ENCODE data around the gene SLC35B1.
A peak's percentile ranks its signal among the peaks of the same experiment; 100 is the strongest.

SLC35B1 gene

DNA sequence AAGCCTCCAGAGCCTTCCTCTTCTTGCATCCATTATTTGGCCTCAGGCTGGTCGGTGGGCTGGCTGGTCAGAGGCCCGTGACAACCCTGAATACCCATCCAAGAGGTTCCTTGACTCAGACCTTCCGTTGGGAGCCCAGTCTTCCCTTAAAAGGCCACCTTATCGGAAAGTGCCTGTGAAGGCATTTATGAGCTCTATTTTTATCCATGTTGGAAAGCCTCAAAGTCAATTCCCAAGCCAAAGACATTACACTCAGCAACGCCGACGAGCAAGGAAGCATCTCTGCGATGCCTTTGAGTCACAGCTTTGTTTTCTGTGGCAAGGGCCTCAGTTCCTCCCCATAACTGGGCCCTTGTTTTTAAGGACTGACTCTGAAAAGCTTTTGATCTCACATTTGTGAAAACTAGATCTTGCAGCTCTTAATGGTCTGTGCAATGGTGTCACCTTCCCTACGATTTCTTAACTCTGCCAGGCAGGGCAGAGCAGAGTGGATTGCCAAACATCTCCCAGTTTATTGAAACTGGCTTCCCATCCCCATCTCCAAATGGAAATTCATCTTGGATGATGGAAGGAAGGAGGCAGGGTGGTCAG, 16.6 kb downstream of the SLC35B1 start:
- H2BK5ac ChIP-seq (ENCODE audit: low read depth, low read length, poor library complexity) = no peak overlapping the region
- H4K12ac ChIP-seq (ENCODE audit: low read depth, low read length) = no peak overlapping the region
- H3K9ac ChIP-seq (ENCODE audit: low read length) = no peak overlapping the region
- H3K79me2 ChIP-seq (ENCODE audit: control insufficient read depth, insufficient read depth, low read length, poor library complexity) = no peaks in the 10 kb centered on the region
- no peaks in the 10 kb centered on the region for H3K27me3 ChIP-seq (ENCODE audit: insufficient read depth, low read length)
- no peak overlapping the region for H3K18ac ChIP-seq (ENCODE audit: low read length)
- peak; percentile 93 to 95 for DNase-seq
- no peak overlapping the region for H3K4me3 ChIP-seq (ENCODE audit: low read depth, low read length)
- no peak overlapping the region for H2AK5ac ChIP-seq (ENCODE audit: low read length)
- no peak overlapping the region for H4K8ac ChIP-seq (ENCODE audit: low read depth, low read length)
- no peak overlapping the region for H3K23ac ChIP-seq (ENCODE audit: low read length)
- no peak overlapping the region for H3K4ac ChIP-seq (ENCODE audit: low read depth, low read length)
- no peak overlapping the region for H4K91ac ChIP-seq (ENCODE audit: low read depth, low read length)
- no peak overlapping the region for H2BK12ac ChIP-seq (ENCODE audit: low read length)
- H3K4me2 ChIP-seq (ENCODE audit: low read length) = no peak overlapping the region
- H3K4me1 ChIP-seq (ENCODE audit: control insufficient read depth in 1 of 2, insufficient read depth in 2 of 2, low read length in 2 of 2) = peaks cover 3% of the 10 kb centered on the region in 2 experiments
- no peaks in the 10 kb centered on the region for H3K36me3 ChIP-seq (ENCODE audit: control insufficient read depth in 1 of 2, insufficient read depth in 2 of 2, low read length in 2 of 2)
- no peak overlapping the region for H3K27ac ChIP-seq (ENCODE audit: low read depth, low read length)
- WGBS (ENCODE audit: extremely low coverage, insufficient coverage, insufficient read length) = no CpG with 5 or more reads among the region's 9 CpGs
- H2AFZ ChIP-seq (ENCODE audit: insufficient read depth, low read length, poor library complexity) = no peak overlapping the region
- no peak overlapping the region for H2BK120ac ChIP-seq (ENCODE audit: insufficient read depth, low read length, poor library complexity)
- H3K14ac ChIP-seq (ENCODE audit: low read length) = no peak overlapping the region
- H3K79me1 ChIP-seq (ENCODE audit: low read length) = peaks cover 3% of the 10 kb centered on the region
- H3K9me3 ChIP-seq (ENCODE audit: insufficient read depth, low read depth, low read length) = no peaks in the 10 kb centered on the region

GRCh38 chr17:49690256-49690655, 17.5 kb downstream of the SLC35B1 start:
- Histone ChIP-seq H3K4ac (ENCODE audit: low read depth, low read length) (no peak overlapping the region), H4K91ac (ENCODE audit: low read depth, low read length) (no peak overlapping the region), H3K27me3 (ENCODE audit: insufficient read depth, low read length) (no peaks in the 10 kb centered on the region), H3K79me2 (ENCODE audit: control insufficient read depth, insufficient read depth, low read length, poor library complexity) (no peaks in the 10 kb centered on the region), H2BK12ac (ENCODE audit: low read length) (no peak overlapping the region), H4K12ac (ENCODE audit: low read depth, low read length) (no peak overlapping the region), H3K23ac (ENCODE audit: low read length) (no peak overlapping the region), H2AK5ac (ENCODE audit: low read length) (no peak overlapping the region), H3K79me1 (ENCODE audit: low read length) (peaks cover 3% of the 10 kb centered on the region), H4K8ac (ENCODE audit: low read depth, low read length) (no peak overlapping the region), H3K36me3 (ENCODE audit: control insufficient read depth in 1 of 2, insufficient read depth in 2 of 2, low read length in 2 of 2) (no peaks in the 10 kb centered on the region), H2BK5ac (ENCODE audit: low read depth, low read length, poor library complexity) (no peak overlapping the region), H3K9me3 (ENCODE audit: insufficient read depth, low read depth, low read length) (no peaks in the 10 kb centered on the region), H2BK120ac (ENCODE audit: insufficient read depth, low read length, poor library complexity) (no peak overlapping the region), H3K4me3 (ENCODE audit: low read depth, low read length) (no peak overlapping the region), H3K18ac (ENCODE audit: low read length) (no peak overlapping the region), H3K4me2 (ENCODE audit: low read length) (no peak overlapping the region), H3K27ac (ENCODE audit: low read depth, low read length) (no peak overlapping the region), H3K9ac (ENCODE audit: low read length) (no peak overlapping the region), H2AFZ (ENCODE audit: insufficient read depth, low read length, poor library complexity) (no peak overlapping the region), H3K14ac (ENCODE audit: low read length) (no peak overlapping the region), H3K4me1 (ENCODE audit: control insufficient read depth in 1 of 2, insufficient read depth in 2 of 2, low read length in 2 of 2) (peaks cover 3% of the 10 kb centered on the region in 2 experiments)
- no CpG with 5 or more reads among the region's 2 CpGs for WGBS (ENCODE audit: extremely low coverage, insufficient coverage, insufficient read length)
- no peak for DNase-seq

DNA sequence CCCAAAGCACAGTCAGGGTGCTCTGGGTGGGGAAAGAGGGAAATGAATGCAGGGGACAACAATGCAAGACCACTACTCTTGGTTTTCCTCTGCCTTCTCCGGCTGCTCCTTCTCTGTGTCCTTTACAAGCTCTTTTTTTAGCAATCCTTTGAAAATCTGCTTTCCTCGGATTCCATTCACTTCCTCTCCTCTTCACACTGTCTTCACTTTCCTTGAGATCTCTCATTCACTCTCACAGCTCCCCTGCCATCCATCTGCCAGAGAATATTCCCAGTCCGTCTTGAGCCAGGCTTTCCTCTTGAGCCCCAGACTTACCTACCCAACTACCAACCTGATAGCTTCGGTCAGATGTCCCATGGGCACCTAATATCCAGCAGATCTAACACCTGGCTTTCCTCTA, 18.9 kb downstream of the SLC35B1 start:
- no peaks in the 10 kb centered on the region for H3K36me3 ChIP-seq (ENCODE audit: control insufficient read depth in 1 of 2, insufficient read depth in 2 of 2, low read length in 2 of 2)
- no peak overlapping the region for H4K91ac ChIP-seq (ENCODE audit: low read depth, low read length)
- H3K27me3 ChIP-seq (ENCODE audit: insufficient read depth, low read length) = no peaks in the 10 kb centered on the region
- no peak overlapping the region for H2AK5ac ChIP-seq (ENCODE audit: low read length)
- H3K27ac ChIP-seq (ENCODE audit: low read depth, low read length) = no peak overlapping the region
- no peak overlapping the region for H2AFZ ChIP-seq (ENCODE audit: insufficient read depth, low read length, poor library complexity)
- WGBS (ENCODE audit: extremely low coverage, insufficient coverage, insufficient read length) = no CpG with 5 or more reads among the region's 4 CpGs
- H3K4me3 ChIP-seq (ENCODE audit: low read depth, low read length) = no peak overlapping the region
- no peak overlapping the region for H3K23ac ChIP-seq (ENCODE audit: low read length)
- no peaks in the 10 kb centered on the region for H3K9me3 ChIP-seq (ENCODE audit: insufficient read depth, low read depth, low read length)
- no peak overlapping the region for H4K8ac ChIP-seq (ENCODE audit: low read depth, low read length)
- H2BK120ac ChIP-seq (ENCODE audit: insufficient read depth, low read length, poor library complexity) = no peak overlapping the region
- H3K4me1 ChIP-seq (ENCODE audit: control insufficient read depth in 1 of 2, insufficient read depth in 2 of 2, low read length in 2 of 2) = peaks cover 3% of the 10 kb centered on the region in 2 experiments
- H3K14ac ChIP-seq (ENCODE audit: low read length) = no peak overlapping the region
- H3K18ac ChIP-seq (ENCODE audit: low read length) = no peak overlapping the region
- no peak overlapping the region for H4K12ac ChIP-seq (ENCODE audit: low read depth, low read length)
- no peak overlapping the region for H2BK5ac ChIP-seq (ENCODE audit: low read depth, low read length, poor library complexity)
- H2BK12ac ChIP-seq (ENCODE audit: low read length) = no peak overlapping the region
- no peak overlapping the region for H3K4me2 ChIP-seq (ENCODE audit: low read length)
- DNase-seq = no peak
- peaks cover 3% of the 10 kb centered on the region for H3K79me1 ChIP-seq (ENCODE audit: low read length)
- no peaks in the 10 kb centered on the region for H3K79me2 ChIP-seq (ENCODE audit: control insufficient read depth, insufficient read depth, low read length, poor library complexity)
- H3K4ac ChIP-seq (ENCODE audit: low read depth, low read length) = no peak overlapping the region
- no peak overlapping the region for H3K9ac ChIP-seq (ENCODE audit: low read length)

DNA sequence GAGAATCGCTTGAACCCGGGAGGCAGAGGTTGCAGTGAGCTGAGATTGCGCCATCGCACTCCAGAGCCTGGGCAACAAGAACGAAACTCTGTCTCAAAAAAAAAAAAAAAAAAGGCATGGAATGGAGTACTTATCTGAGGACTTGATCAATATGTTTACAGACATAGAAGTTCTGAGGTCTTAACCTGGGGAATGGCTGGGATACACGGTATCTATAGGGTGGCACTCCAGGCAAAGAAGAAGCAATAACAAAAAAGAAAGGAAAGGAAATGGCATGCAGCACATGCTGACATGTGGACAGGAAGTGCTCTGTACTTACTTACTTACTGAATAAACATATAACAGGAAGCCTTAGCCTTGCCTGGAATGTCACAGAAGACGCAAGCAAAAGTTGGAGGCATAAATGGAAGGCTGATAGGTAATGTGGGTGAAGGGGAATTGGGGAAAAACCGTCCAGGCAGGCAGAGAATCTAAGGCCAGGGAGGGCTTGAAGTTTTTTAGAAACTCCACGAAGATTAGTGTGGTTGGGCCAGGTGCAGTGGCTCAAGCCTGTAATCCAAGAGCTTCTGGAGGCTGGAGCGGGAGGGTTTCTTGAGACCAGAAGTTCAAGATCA, 19.8 kb downstream of the SLC35B1 start:
- Histone ChIP-seq H4K8ac (ENCODE audit: low read depth, low read length) (peak overlapping the region; percentile 70), H3K23ac (ENCODE audit: low read length) (no peak overlapping the region), H4K12ac (ENCODE audit: low read depth, low read length) (no peak overlapping the region), H2BK5ac (ENCODE audit: low read depth, low read length, poor library complexity) (no peak overlapping the region), H3K18ac (ENCODE audit: low read length) (no peak overlapping the region), H3K9ac (ENCODE audit: low read length) (no peak overlapping the region), H3K4ac (ENCODE audit: low read depth, low read length) (no peak overlapping the region), H3K4me2 (ENCODE audit: low read length) (no peak overlapping the region), H2AK5ac (ENCODE audit: low read length) (no peak overlapping the region), H3K4me3 (ENCODE audit: low read depth, low read length) (no peak overlapping the region), H4K91ac (ENCODE audit: low read depth, low read length) (no peak overlapping the region), H3K9me3 (ENCODE audit: insufficient read depth, low read depth, low read length) (no peaks in the 10 kb centered on the region), H3K14ac (ENCODE audit: low read length) (no peak overlapping the region), H3K36me3 (ENCODE audit: control insufficient read depth in 1 of 2, insufficient read depth in 2 of 2, low read length in 2 of 2) (no peaks in the 10 kb centered on the region), H3K27ac (ENCODE audit: low read depth, low read length) (no peak overlapping the region), H2BK120ac (ENCODE audit: insufficient read depth, low read length, poor library complexity) (peak overlapping the region; percentile 20), H3K79me1 (ENCODE audit: low read length) (peaks cover 3% of the 10 kb centered on the region), H3K4me1 (ENCODE audit: control insufficient read depth in 1 of 2, insufficient read depth in 2 of 2, low read length in 2 of 2) (peaks cover 3% of the 10 kb centered on the region in 2 experiments), H3K79me2 (ENCODE audit: control insufficient read depth, insufficient read depth, low read length, poor library complexity) (no peaks in the 10 kb centered on the region), H3K27me3 (ENCODE audit: insufficient read depth, low read length) (no peaks in the 10 kb centered on the region), H2BK12ac (ENCODE audit: low read length) (peak overlapping the region; percentile 30), H2AFZ (ENCODE audit: insufficient read depth, low read length, poor library complexity) (peak overlapping the region; percentile 66)
- WGBS (ENCODE audit: extremely low coverage, insufficient coverage, insufficient read length) = no CpG with 5 or more reads among the region's 10 CpGs
- DNase-seq = peak; percentile 54 to 79
